GM12891 (cell line): ENCODE results near the gene NUAK2.

Experiments used
- POLR2A ChIP-seq: IDR thresholded peaks from 2 replicates; pipeline ENCODE4 v1.6.1; 2011; ENCODE audit warnings: low read depth, low read length, control low read depth
- POLR2AphosphoS5 ChIP-seq: IDR thresholded peaks from 2 replicates; pipeline ENCODE4 v1.6.1; 2011; ENCODE audit warnings: low read depth, low read length, control low read depth
- POU2F2 ChIP-seq: IDR thresholded peaks from 2 replicates; pipeline ENCODE4 v1.6.1; 2011; ENCODE audit warnings: low read depth, mild to moderate bottlenecking, control low read depth, low read length, moderate library complexity
- SPI1 ChIP-seq: IDR thresholded peaks from 2 replicates; pipeline ENCODE4 v1.6.1; 2011; ENCODE audit warnings: low read depth, low read length, control low read depth
- TAF1 ChIP-seq: IDR thresholded peaks from 2 replicates; pipeline ENCODE4 v1.6.1; 2011; ENCODE audit warnings: low read depth, low read length, control low read depth

DNA sequence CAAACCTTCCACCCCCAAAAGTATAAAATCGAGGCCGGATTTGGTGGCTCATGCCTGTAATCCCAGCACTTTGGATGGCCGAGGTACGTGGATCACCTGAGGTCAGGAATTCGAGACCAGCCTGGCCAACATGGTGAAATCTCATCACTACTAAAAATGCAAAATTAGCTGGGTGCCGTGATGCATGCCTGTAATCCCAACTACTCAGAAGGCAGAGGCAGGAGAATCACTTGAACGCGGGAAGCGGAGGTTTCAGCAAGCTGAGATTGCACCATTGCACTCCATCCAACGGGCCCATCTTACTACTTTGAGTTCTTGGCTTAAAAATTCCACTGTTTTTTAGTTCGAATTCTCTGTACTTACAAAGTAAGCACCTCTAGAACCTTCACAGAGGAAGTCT, 24.2 kb upstream of the NUAK2 start:
- TF ChIP-seq POLR2A, result no peak
- no peak for TF ChIP-seq SPI1
- no peak for TF ChIP-seq POLR2AphosphoS5
- no peak for TF ChIP-seq TAF1
- no peak for TF ChIP-seq POU2F2
